Smooth muscle cell of the brain vasculature (primary cell): Measurements from ENCODE around the gene MFN1.

Source experiments
- DNase-seq: peaks from one replicate; pipeline ENCODE4 v3.0.0-alpha.2; 2012; ENCODE audit warnings: low read depth, low spot score

Gene MFN1

DNA sequence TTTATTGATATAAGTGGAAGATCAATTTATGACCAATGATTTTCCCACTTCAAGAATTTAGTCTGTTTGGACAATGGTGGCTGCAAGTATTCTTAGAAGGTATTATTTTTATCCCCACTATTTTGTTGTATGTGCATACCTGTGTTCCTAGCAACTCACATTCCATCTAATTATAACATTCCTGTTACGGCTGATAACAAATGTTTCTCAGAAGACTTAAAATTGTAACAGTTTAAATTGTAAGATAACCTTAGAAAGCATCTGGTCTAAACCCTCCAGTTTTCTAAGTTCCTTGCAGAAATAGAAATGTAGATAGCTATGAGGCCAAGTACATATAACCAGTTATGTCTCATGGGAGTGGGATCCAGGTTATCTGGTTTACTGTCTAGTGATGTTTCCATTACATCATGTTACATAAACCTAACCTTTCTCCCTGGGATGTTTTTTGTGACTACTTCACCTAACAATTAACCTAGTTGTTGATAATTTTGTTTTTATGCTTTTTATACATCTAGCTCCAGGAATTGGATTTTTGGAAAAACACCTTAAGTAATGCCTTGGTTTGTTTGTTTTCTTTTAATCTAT lies 11.1 kb upstream of the MFN1 start:
- no peak for DNase-seq

- DNase-seq = no peak
These were observed 960 bp downstream of the MFN1 start for GRCh38 chr3:179348325-179349013.

DNA sequence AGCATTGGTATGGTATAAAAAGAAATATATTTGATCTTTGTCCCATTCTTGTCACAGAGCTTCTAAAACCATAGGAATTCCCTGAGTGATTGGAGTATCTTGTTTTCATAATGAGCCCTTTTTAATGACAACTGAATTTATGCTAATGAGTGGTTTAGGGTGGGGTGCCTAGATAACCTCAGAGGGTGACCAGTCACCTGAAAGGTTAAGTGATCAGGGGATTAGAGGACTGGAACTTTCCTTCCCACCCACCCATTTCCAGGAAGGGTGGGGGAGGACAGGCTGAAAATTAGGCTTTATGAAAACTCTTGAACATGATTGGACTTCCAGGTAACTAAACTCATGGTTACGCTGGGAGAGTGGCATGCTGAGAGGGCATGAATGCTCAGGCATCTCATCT lies 8.5 kb downstream of the MFN1 start:
- DNase-seq = no peak

GRCh38 chr3:179363332-179363731 lies 15.8 kb downstream of the MFN1 start:
- DNase-seq = no peak

DNA sequence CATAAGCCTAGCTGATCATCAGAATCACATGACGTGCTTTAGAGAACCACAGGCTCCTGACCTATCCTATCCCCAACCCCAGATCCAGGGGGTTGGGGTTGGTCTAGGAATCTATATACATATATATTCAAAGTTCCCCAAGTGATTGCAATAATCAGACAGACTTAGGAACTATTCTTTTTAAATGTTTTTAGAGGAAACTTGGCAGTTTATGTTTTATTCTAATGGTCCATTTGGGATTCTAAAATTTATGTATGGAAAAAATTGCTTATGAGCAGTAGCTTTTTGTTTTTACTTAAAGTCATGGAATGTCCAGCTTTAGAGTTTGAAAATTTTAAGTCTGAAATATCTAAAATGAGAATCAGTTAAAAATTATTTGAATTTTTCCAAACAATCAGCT lies 22.1 kb downstream of the MFN1 start:
- DNase-seq = no peak

- no peak for DNase-seq
These were observed 26.4 kb downstream of the MFN1 start for GRCh38 chr3:179373938-179374337.

DNA sequence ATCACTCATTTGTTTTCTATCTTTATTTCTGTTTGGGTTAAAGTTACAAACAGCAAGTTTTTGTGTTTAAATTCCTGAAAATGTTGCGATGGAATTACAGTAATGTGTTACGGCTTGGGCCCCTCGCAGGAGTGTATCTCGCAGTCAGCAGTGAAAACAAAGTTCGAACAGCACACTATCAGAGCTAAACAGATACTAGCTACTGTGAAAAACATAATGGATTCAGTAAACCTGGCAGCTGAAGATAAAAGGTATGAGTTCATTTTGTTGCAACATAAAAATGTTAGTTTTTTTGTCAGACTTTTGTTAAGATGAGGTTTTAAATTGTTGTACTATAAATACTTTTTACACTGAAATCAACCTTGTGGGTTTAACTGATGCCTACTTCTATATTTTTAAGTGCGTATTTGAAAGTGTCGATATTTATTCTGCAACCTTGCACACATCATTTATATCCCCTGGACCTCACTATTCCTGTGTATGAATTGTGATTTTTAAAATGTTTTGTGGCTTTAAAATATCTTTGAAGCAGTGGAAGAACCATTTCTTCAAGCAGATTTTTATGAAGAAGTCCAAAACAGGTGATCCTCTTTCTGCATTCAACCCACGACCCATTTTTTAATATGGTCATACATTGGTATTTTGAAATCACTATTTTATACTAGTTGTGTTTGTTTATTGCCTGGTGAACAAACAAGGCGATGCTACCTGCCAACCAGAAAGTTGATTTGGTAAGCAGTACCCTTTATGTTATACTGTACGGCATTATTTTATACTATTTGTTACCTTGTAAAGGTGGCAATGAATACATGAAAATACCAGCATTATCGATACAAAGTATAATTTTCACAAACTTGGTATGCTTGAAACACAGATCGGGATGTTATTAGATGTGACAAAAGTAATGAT lies 27.8 kb downstream of the MFN1 start:
- DNase-seq = no peak

DNA sequence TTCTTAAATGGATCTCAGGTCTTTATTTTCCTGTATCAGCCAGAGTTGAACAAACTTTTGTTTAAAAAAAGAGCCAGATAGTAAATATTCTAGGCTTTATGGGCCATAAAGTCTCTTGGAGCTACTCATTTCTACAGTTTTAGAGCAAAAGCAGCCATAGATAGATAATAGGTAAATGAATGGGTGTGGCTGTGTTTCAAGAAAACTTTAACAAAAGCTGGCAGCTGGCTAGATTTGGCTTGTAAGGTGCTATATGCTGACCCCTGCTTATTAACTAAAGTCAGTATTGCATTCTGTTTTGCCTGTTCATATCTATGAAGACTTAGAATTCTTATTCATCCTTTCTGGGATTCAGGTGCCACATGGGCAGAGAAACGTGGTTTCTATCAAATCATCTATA lies 29.0 kb downstream of the MFN1 start:
- DNase-seq = no peak

- no peak for DNase-seq
These were observed 44.4 kb downstream of the MFN1 start for GRCh38 chr3:179391906-179392305.

- DNase-seq = no peak
These were observed 51.2 kb downstream of the MFN1 start for GRCh38 chr3:179398574-179399231.

DNA sequence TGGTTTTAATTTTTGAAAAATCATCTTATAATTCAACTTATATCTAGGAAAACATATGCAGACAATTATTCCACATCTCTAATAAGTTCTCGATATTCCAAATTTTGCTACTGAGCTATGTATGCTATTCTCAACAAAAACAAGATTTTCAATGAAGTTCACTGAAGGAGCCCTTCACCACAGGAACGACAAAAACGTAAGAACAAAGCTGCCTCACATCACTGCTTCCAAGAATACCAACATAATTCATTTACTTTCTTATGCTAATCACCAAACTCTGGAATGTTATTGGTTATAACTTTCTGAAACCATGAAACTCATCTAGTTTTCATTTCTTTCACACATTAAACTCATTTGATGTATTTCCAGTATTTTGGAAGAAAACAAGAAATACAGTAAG lies 54.1 kb downstream of the MFN1 start:
- DNase-seq = no peak

GRCh38 chr3:179402963-179403362 lies 55.5 kb downstream of the MFN1 start:
- DNase-seq = no peak

DNA sequence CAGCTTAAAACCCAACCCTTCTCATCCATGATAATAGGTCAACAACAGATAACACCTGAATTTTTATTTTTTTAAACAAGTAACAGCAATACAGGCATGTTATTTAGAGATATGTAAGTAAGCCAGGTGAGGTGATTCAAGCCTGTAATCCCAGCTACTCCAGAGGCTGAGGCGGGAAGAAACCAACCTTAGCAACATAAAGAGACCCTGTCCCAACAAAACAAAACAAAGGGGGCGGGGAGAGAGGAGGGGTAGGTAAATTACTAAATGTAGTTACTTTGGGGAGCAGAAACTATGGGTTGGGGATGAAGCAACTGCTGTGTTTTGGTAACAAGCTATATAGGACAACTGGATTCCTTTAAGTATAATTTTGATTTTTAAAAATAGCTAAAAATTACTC lies 56.8 kb downstream of the MFN1 start:
- DNase-seq = no peak

DNA sequence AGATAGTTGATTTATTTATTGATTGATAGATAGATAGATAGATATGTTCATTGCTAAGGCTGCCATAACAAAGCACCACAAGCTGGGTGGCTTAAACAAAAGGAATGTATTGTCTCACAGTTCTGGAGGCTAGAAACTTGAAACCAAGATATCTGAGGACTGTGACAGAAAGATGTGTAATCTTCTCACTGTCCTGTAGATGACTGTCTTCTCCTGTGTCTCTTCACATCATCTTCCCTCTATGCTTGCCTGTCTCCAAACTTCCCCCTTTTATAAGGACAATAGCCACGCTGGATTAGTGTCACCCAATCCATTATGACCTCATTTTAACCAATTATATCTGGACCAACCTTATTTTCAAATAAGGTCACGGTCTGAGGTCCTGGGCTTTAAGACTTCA lies 62.8 kb downstream of the MFN1 start:
- DNase-seq = no peak

GRCh38 chr3:179410999-179411398 lies 63.5 kb downstream of the MFN1 start:
- DNase-seq = no peak

GRCh38 chr3:179414804-179415203 lies 67.3 kb downstream of the MFN1 start:
- DNase-seq = no peak

DNA sequence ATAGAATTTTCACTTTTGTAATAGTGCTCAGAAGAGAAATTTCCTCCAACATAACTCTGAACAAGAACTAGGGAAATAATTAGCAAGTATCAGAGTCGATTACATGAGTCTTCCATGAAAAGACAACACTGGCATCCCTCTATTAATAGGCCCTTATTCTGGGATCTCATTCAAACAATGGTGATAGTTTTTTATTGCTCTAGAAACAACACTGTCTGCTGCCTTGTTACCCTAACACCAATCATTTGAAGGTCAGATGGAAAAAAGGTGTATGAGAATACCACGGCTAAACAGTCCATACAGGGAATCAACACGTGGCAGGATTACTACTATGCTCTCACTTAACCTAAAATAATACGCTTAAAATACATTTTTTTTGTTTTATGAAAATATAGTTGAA lies 67.9 kb downstream of the MFN1 start:
- no peak for DNase-seq

- no peak for DNase-seq
These were observed 69.2 kb downstream of the MFN1 start for GRCh38 chr3:179416681-179417080.

DNA sequence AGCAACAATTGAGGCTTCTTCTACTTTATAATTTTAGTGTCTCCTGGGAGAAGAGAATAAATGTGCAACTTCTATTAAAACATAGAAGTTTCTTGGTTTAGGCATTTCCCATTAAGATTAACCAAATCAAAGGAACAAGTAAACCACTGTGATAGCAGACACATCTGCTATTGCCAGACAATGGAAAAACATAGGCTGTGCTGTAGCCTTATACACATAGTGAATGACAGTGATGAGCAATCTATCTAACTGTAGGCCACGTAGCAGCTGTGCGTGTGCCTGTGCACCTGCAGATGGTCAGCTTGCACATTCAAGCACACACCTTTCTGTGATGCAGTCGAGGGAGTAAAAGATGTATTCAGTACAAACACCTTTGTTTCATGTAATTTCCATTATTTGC lies 71.1 kb downstream of the MFN1 start:
- DNase-seq = no peak

DNA sequence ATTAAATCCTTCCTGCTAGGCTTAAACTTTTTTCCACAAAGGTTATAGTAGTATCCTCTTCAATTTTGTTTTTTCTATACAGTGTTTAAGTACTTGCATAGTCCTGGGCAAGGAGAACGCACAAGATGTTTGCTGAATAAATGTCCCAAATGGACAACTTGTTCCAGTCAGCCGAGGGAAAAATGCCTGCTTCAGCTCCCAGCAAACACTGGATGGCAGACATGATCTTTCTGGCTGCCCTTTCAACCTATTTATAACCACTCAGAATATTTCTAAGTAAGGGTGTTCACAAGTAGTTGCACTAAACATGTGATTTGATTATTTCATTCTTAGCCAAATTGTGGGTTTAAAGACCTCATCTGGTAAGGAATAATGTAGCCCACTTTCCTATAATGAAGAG lies 74.0 kb downstream of the MFN1 start:
- DNase-seq = no peak

- DNase-seq = no peak
These were observed 77.6 kb downstream of the MFN1 start for GRCh38 chr3:179425075-179425474.

DNA sequence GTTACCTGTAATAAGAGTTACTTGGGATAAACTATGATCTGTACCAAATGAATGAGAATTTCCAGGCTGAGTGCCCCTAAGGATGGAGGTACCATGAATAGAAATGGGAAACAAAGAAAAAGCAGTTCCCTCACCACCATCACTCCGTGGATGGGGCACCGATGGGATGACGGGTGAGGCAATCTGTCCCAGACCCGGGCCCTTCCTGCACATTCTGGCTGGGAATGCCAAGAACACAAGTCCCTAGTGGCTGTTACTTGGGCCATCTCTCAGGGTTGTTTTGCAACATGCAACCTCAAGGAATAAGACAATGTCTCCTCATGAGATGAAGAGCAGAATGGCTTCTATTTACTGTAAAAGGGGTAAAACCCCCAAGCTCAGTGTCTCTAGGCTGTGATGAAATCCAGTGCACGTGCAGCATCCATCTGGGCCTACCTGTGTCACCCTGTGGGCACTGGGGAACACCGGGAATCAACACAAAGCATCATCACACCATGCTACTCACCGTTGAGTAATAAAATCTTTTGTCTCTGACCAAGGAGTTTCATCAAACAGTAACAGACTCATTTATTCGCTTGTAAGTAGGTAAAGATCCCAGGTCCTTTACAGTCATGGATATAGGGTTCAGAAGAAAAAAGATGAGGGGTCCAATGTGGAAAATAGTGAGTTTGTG lies 81.5 kb downstream of the MFN1 start:
- no peak for DNase-seq
